K562 (cell line): ENCODE measurements around the gene CD79A. TPM values are rescaled to one million over a fixed set of nuclear protein-coding genes. Genes with fewer than 3 reads are reported as not detected.

Source experiments
- HDAC2 ChIP-seq: fragments of 450-650 bp; IDR thresholded peaks from 2 replicates; pipeline ENCODE4 v1.6.1; 2016; ENCODE audit warnings: mild to moderate bottlenecking
- MBD1 ChIP-seq: fragments of 250-450 bp; sonication (Bioruptor Pico); IDR thresholded peaks from 2 replicates; pipeline ENCODE4 v1.8.0; 2022; ENCODE audit warnings: inconsistent platforms
- MCM5 ChIP-seq: fragments of 450-650 bp; IDR thresholded peaks from 2 replicates; pipeline ENCODE4 v1.6.1; 2016; ENCODE audit warnings: low read depth
- NFIC ChIP-seq: fragments of 450-650 bp; IDR thresholded peaks from 2 replicates; pipeline ENCODE4 v1.6.1; 2017; ENCODE audit warnings: mild to moderate bottlenecking, inconsistent platforms
- OTX1 ChIP-seq: fragments of 450-650 bp; formaldehyde crosslinking; IDR thresholded peaks from 2 replicates; pipeline ENCODE4 v1.4.0; 2022; ENCODE audit warnings: mild to moderate bottlenecking
- PHF20 ChIP-seq: fragments of 450-650 bp; IDR thresholded peaks from 2 replicates; pipeline ENCODE4 v1.6.1; 2018; ENCODE audit not compliant: partially characterized antibody
- RNF219 ChIP-seq: fragments of 250-450 bp; sonication (Bioruptor Pico); IDR thresholded peaks from 2 replicates; pipeline ENCODE4 v1.5.0; 2022; ENCODE audit warnings: mild to moderate bottlenecking
- SMARCA5 ChIP-seq: fragments of 450-650 bp; IDR thresholded peaks from 2 replicates; pipeline ENCODE4 v1.6.1; 2016
- TFAP4 ChIP-seq: sonication (generic); formaldehyde crosslinking; IDR thresholded peaks from 2 replicates; pipeline ENCODE4 v1.8.0; 2022; ENCODE audit warnings: missing genetic modification reagents, mild to moderate bottlenecking, moderate library complexity, borderline replicate concordance
- TRIM28 ChIP-seq: fragments of 450-650 bp; IDR thresholded peaks from 2 replicates; pipeline ENCODE4 v1.6.1; 2017
- ZFP30 ChIP-seq: fragments of 250-450 bp; sonication (Bioruptor Pico); IDR thresholded peaks from 2 replicates; pipeline ENCODE4 v1.8.0; 2022; ENCODE audit warnings: moderate library complexity, mild to moderate bottlenecking, inconsistent platforms, borderline replicate concordance
- ZFP36 ChIP-seq: fragments of 150-350 bp; IDR thresholded peaks from 2 replicates; pipeline ENCODE4 v1.6.1; 2018; ENCODE audit warnings: low read length, low read depth; ENCODE audit not compliant: partially characterized antibody
- ZNF57 ChIP-seq: fragments of 450-650 bp; formaldehyde crosslinking; IDR thresholded peaks from 2 replicates; pipeline ENCODE4 v1.4.0; 2020; ENCODE audit warnings: mild to moderate bottlenecking, moderate library complexity
- ZNF592 ChIP-seq: fragments of 450-650 bp; IDR thresholded peaks from 2 replicates; pipeline ENCODE4 v1.6.1; 2017; ENCODE audit warnings: antibody characterized with exemption, mild to moderate bottlenecking
- polyA plus RNA-seq, 8 experiments: library from polyadenylated mRNA; depleted of rRNA in 4 of 8; stranded (reverse) in 5 of 8; unstranded in 3 of 8; fragments of >200 nt; fragmentation: Nextera tagmentation in 2 of 8; fragmentation: Illumina TruSeq in 1 of 8; extraction: Ambion mirVana in 2 of 8; extraction: Trizol in 1 of 8; gene quantifications; 2 replicates each; pipeline versions ENCODE4 v1.2.1 to v1.2.3, GENCODE V29; 2011 to 2014; ENCODE audit warnings: inconsistent platforms in 1 of 8, missing spikeins in 1 of 8
- total RNA-seq, 7 experiments: library from RNA; depleted of rRNA in 6 of 7; stranded (reverse); fragments of >200 nt in 6 of 7; fragmentation: Illumina TruSeq in 2 of 7; extraction: Trizol in 2 of 7; gene quantifications; 2 replicates each; pipeline versions ENCODE4 v1.2.1 to v1.2.3, GENCODE V29; 2011 to 2021; ENCODE audit warnings: low replicate concordance in 1 of 7

The CD79A gene
- total and polyA plus RNA-seq, 9 of the 15 experiments (the other 6 are each of a cell fraction or from before 2014, with no cell fraction given) = 0.04 to 0.72 (median 0.17) TPM; not detected in 3

GRCh38 chr19:41928754-41929535, 51.9 kb downstream of the CD79A start (continued):
- no peak for TF ChIP-seq MBD1 (CRISPR knock-in tag)
- no peak for TF ChIP-seq MCM5
- peak; percentile 27; the same call in 1 of the 2 replicates for TF ChIP-seq NFIC
- no peak for TF ChIP-seq ZNF57 (CRISPR knock-in tag)
- TF ChIP-seq PHF20 = peak; percentile 36
- peak; percentile 41; the same call in 1 of the 2 replicates for TF ChIP-seq TRIM28
- TF ChIP-seq ZFP36 = peak; percentile 15
- peak; percentile 90 for TF ChIP-seq SMARCA5
- TF ChIP-seq ZNF592 = no peak
- no peak; the same call in 1 of the 2 replicates for TF ChIP-seq HDAC2
- no peak for TF ChIP-seq OTX1 (CRISPR knock-in tag)
- TF ChIP-seq ZFP30 (CRISPR knock-in tag) = no peak
- peak; percentile 23; the same call in 1 of the 2 replicates for TF ChIP-seq TFAP4 (CRISPR knock-in tag)
- TF ChIP-seq RNF219 (CRISPR knock-in tag) = no peak
